Peyer's patch (tissue), 4 donors: Measurements from ENCODE around the gene KDELR3.

Experiments
- CTCF ChIP-seq, 6 experiments: fragments of 450-650 bp in 4 of 6; fragments of 200-600 bp in 2 of 6; sonication (generic) in 1 of 6; IDR thresholded peaks; one replicate each; pipeline ENCODE4 v1.5.1; 2017 to 2019; ENCODE audit warnings: antibody characterized with exemption in 6 of 6, mild to moderate bottlenecking in 3 of 6, moderate library complexity in 1 of 6
- POLR2A ChIP-seq, 2 donors: fragments of 450-650 bp; IDR thresholded peaks; one replicate each; pipeline ENCODE4 v1.5.1; 2017; ENCODE audit warnings: antibody characterized with exemption in 2 of 2, mild to moderate bottlenecking in 2 of 2, moderate library complexity in 2 of 2

- TF ChIP-seq CTCF (IDR thresholded peaks at IDR 0.05) (no peak), POLR2A (IDR thresholded peaks at IDR 0.05) (no peak)
These were observed 55.1 kb downstream of the KDELR3 start for GRCh38 chr22:38523029-38523428.
